A549 (cell line): ENCODE data around the gene ELF4.

Source experiments
- CHD2 ChIP-seq: fragments of 150-350 bp; IDR thresholded peaks from 2 replicates; pipeline ENCODE4 v1.6.1; 2014; ENCODE audit warnings: low read length; ENCODE audit not compliant: partially characterized antibody
- RFX5 ChIP-seq: fragments of 450-650 bp; IDR thresholded peaks from 2 replicates; pipeline ENCODE4 v1.7.1; 2014; ENCODE audit warnings: antibody characterized with exemption, mild to moderate bottlenecking, moderate library complexity
- TF ChIP-seq, protein P1 (sequence below): fragments of >200 bp; sonication (Bioruptor Twin); formaldehyde crosslinking; IDR thresholded peaks from 3 replicates; pipeline ENCODE4 v1.5.1; 2016

DNA sequence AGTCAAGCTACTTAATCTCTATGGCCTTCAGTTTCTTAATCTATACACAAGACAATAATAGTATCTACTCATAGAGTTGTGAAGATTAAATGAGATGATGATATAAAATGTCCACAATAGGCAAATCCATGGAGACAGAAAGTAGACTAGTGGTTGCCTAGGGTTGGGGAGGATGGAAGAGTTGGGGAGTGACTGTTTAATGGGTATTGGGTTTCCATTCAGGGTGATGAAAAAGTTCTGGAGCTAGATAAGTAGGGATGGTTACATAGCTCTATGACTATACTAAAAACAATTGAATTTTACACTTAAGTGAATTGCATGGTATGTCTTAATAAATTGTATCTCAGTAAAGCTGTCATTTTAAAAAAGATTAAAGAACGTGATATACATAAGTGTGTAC lies 92.2 kb downstream of the ELF4 start:
- TF ChIP-seq RFX5, result no peak
- TF ChIP-seq, protein P1, sequence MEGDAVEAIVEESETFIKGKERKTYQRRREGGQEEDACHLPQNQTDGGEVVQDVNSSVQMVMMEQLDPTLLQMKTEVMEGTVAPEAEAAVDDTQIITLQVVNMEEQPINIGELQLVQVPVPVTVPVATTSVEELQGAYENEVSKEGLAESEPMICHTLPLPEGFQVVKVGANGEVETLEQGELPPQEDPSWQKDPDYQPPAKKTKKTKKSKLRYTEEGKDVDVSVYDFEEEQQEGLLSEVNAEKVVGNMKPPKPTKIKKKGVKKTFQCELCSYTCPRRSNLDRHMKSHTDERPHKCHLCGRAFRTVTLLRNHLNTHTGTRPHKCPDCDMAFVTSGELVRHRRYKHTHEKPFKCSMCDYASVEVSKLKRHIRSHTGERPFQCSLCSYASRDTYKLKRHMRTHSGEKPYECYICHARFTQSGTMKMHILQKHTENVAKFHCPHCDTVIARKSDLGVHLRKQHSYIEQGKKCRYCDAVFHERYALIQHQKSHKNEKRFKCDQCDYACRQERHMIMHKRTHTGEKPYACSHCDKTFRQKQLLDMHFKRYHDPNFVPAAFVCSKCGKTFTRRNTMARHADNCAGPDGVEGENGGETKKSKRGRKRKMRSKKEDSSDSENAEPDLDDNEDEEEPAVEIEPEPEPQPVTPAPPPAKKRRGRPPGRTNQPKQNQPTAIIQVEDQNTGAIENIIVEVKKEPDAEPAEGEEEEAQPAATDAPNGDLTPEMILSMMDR, result no peak
- TF ChIP-seq CHD2, result no peak
